ENCODE results near the gene TMEM40. TPM values are rescaled to one million over a fixed set of nuclear protein-coding genes. Genes with fewer than 3 reads are reported as not detected.

Gene TMEM40
- total RNA-seq, 4 donors from 2014 or later = 47.7 to 82.2 (median 63.8) TPM

DNA sequence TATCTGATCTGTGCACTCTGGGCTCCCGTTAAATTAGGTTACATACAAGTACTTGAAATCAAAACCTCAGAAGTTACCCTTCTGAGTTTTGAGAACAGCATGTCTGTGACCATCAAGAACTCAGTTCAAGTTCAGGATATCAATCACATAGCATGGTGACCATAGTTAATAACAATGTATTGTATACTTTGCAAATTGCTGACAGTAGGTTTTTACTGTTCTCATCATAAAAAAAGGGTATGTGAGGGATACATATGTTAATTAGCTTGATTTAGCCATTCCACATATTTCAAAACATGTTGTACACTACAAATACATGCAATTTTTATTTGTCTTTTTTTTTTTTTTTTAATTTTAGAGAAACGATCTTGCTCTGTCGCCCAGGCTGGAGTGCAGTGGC is 25.5 kb downstream of the TMEM40 start:
- Histone ChIP-seq H3K27ac (no peak overlapping the region), H3K36me3 (peaks cover 5% of the 10 kb centered on the region), H3K9me3 (no peaks in the 10 kb centered on the region), H3K4me1 (no peaks in the 10 kb centered on the region), H3K4me3 (no peak overlapping the region), H3K27me3 (no peaks in the 10 kb centered on the region)
- 91% methylated on average over 3 of the region's 3 CpGs for WGBS
- no peak for TF ChIP-seq POLR2AphosphoS5 (IDR thresholded peaks at IDR 0.05)
- no peak for TF ChIP-seq EP300 (IDR thresholded peaks at IDR 0.05)
- TF ChIP-seq POLR2A (IDR thresholded peaks at IDR 0.05) = no peak
- TF ChIP-seq, protein P1, sequence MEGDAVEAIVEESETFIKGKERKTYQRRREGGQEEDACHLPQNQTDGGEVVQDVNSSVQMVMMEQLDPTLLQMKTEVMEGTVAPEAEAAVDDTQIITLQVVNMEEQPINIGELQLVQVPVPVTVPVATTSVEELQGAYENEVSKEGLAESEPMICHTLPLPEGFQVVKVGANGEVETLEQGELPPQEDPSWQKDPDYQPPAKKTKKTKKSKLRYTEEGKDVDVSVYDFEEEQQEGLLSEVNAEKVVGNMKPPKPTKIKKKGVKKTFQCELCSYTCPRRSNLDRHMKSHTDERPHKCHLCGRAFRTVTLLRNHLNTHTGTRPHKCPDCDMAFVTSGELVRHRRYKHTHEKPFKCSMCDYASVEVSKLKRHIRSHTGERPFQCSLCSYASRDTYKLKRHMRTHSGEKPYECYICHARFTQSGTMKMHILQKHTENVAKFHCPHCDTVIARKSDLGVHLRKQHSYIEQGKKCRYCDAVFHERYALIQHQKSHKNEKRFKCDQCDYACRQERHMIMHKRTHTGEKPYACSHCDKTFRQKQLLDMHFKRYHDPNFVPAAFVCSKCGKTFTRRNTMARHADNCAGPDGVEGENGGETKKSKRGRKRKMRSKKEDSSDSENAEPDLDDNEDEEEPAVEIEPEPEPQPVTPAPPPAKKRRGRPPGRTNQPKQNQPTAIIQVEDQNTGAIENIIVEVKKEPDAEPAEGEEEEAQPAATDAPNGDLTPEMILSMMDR (IDR thresholded peaks at IDR 0.05) = no peak
- no peak for DNase-seq (ENCODE audit: low spot score in 2 of 2)

DNA sequence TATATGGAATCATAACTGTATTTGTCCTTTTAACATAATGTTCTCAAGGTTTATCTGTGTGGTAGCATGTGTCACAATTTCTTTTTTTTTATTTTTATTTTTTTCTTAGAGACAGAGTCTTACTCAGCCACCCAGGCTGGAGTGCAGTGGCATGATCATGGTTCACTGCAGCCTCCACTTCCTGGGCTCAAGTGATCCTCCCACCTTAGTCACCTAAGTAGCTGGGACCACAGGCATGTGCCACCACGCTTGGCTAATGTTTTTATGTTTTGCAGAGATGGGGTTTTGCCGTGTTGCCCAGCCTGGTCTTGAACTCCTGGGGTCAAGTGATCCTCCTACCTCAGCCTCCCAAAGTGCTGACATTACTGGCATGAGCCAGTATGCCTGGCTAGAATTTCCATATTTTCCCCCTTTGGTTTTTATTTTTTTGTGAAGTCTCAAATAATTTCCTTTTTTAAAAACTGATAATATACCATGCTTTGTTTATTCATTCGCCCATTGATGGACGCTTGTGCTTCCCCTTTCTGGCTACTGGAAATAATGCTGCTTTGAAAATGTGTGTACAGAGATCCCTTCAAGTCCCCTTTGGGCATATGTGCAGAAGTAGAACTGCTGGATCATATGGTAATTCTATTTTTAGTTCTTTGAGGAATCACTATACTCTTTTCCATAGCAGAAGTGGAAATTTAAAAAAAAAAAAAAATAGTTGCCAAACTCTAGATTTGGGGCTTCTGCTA is 28.4 kb downstream of the TMEM40 start:
- DNase-seq (ENCODE audit: low spot score in 2 of 2) = no peak

DNA sequence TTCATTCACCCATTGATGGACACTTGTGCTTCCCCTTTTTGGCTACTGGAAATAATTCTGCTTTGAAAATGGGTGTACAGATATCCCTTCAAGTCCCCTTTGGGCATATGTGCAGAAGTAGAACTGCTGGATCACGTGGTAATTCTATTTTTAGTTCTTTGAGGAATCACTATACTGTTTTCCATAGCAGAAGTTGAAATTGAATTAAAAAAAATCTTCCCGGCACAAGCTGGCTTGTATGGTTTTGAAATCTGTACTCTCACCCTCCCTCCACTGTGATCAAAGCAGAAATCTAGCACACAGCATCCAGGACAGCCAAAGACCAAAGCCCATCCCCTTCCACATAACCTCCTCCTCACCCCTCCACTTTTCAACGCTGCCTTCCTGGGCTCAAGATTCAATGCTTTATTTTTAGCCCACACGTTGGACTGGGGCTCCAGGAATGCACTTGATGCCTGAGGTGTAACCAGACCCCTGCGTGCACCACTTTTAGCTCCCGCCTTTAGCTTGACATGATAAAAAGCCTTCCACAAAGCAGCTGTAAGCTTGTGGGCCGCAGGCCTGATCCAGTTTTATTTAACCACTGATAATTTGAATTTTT is 29.9 kb downstream of the TMEM40 start:
- Histone ChIP-seq H3K4me1 (no peaks in the 10 kb centered on the region), H3K27ac (no peak overlapping the region), H3K4me3 (no peak overlapping the region), H3K36me3 (no peaks in the 10 kb centered on the region), H3K27me3 (no peaks in the 10 kb centered on the region), H3K9me3 (no peaks in the 10 kb centered on the region)
- 46% methylated on average over 7 of the region's 7 CpGs for WGBS
- DNase-seq (ENCODE audit: low spot score in 2 of 2) = no peak
- TF ChIP-seq POLR2AphosphoS5 (IDR thresholded peaks at IDR 0.05) (no peak), EP300 (IDR thresholded peaks at IDR 0.05) (no peak), POLR2A (IDR thresholded peaks at IDR 0.05) (no peak)
- TF ChIP-seq, protein P1 (IDR thresholded peaks at IDR 0.05) = no peak

More for the DNA sequence above, 28.4 kb downstream of the TMEM40 start:
- WGBS = 68% methylated on average over 4 of the region's 4 CpGs
- Histone ChIP-seq H3K4me3 (no peak overlapping the region), H3K27ac (no peak overlapping the region), H3K36me3 (peaks cover 5% of the 10 kb centered on the region), H3K27me3 (no peaks in the 10 kb centered on the region), H3K9me3 (no peaks in the 10 kb centered on the region), H3K4me1 (no peaks in the 10 kb centered on the region)
- TF ChIP-seq, protein P1 (IDR thresholded peaks at IDR 0.05) = no peak
- TF ChIP-seq POLR2A (IDR thresholded peaks at IDR 0.05) (no peak), EP300 (IDR thresholded peaks at IDR 0.05) (no peak), POLR2AphosphoS5 (IDR thresholded peaks at IDR 0.05) (no peak)

DNA sequence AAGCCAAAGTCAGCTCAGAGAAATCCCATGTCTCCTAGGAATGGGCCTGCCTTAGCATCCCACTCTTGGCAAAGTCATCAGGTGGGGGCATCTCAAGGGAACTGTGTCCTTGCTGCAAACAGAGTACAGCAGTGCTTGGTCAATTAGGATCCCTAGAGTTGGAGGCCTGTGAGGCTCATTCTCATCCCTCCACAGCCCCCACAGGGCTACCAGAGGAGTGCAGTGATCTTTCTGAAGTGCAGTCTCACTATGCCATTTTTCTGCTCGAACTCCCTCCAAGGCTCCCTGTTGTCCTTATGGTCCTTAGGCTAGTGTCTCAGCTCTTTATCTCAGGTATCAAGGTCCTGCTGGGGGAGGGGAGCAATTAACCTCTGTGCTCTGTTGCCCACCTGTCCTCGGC is 31.1 kb downstream of the TMEM40 start:
- Histone ChIP-seq H3K27ac (no peak overlapping the region), H3K36me3 (no peaks in the 10 kb centered on the region), H3K4me1 (no peaks in the 10 kb centered on the region), H3K4me3 (no peak overlapping the region), H3K27me3 (no peaks in the 10 kb centered on the region), H3K9me3 (no peaks in the 10 kb centered on the region)
- DNase-seq (ENCODE audit: low spot score in 2 of 2) = no peak
- TF ChIP-seq EP300 (IDR thresholded peaks at IDR 0.05) = no peak
- no peak for TF ChIP-seq POLR2A (IDR thresholded peaks at IDR 0.05)
- 100% methylated on average over 2 of the region's 2 CpGs for WGBS

DNA sequence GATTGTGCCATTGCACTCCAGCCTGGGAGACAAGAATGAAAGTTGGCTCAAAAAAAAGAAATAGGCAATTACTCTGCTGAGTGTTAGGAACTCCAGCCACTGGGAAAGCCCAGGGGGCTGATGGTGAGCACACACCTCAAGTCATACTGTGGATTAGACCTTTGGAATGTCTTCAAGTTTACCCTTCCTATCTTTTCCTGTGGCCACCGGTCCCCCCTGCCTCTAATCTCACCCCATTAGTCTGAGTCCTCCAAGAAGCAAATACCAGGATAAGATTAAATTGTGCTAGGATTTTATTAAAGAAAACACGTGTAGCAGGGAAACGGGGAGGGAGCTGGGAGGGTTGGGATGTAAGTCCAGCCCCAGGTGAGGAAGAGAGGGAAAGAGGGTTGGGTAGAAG is 31.6 kb downstream of the TMEM40 start:
- no peaks in the 10 kb centered on the region for H3K4me1 ChIP-seq

More for the DNA sequence above, 31.6 kb downstream of the TMEM40 start:
- no peaks in the 10 kb centered on the region for H3K9me3 ChIP-seq
- TF ChIP-seq, protein P1 (IDR thresholded peaks at IDR 0.05) = no peak
- TF ChIP-seq POLR2AphosphoS5 (IDR thresholded peaks at IDR 0.05) (no peak), EP300 (IDR thresholded peaks at IDR 0.05) (no peak), POLR2A (IDR thresholded peaks at IDR 0.05) (no peak)
- 78% methylated on average over 3 of the region's 3 CpGs for WGBS
- no peaks in the 10 kb centered on the region for H3K27me3 ChIP-seq
- H3K36me3 ChIP-seq = no peaks in the 10 kb centered on the region
- no peak overlapping the region for H3K4me3 ChIP-seq
- no peak for DNase-seq (ENCODE audit: low spot score in 2 of 2)
- H3K27ac ChIP-seq = no peak overlapping the region

All from suprapubic skin (tissue), 4 donors.